Stomach (tissue), 9 donors: ENCODE data around the gene SMAD4. TPM values are rescaled to one million over a fixed set of nuclear protein-coding genes. Genes with fewer than 3 reads are reported as not detected.

ENCODE experiments used
- DNase-seq, 2 donors: peaks; one replicate each; pipeline versions ENCODE4 v3.0.0 to v3.0.0-alpha.2; 2013 to 2019
- H3K27ac ChIP-seq, 5 donors: fragments of 200-600 bp in 4 of 5; sonication (generic) in 4 of 5; one replicate each; pipeline ENCODE4 v1.5.1; 2013 to 2019; ENCODE audit warnings: mild to moderate bottlenecking in 1 of 5, moderate library complexity in 1 of 5
- H3K27me3 ChIP-seq, 3 donors: fragments of 200-600 bp; sonication (generic); one replicate each; pipeline ENCODE4 v1.5.1; 2017 to 2019; ENCODE audit warnings: mixed run types in 1 of 3
- H3K36me3 ChIP-seq, 4 donors: fragments of 200-600 bp; sonication (generic); 1 replicate in 3 of 4; 2 replicates in 1 of 4; pipeline ENCODE4 v1.5.1; 2016 to 2019
- H3K4me1 ChIP-seq, 4 donors: fragments of 200-600 bp; sonication (generic); one replicate each; pipeline ENCODE4 v1.5.1; 2016 to 2019
- H3K4me3 ChIP-seq, 4 donors: fragments of 200-600 bp; sonication (generic) in 3 of 4; one replicate each; pipeline ENCODE4 v1.5.1; 2016 to 2019; ENCODE audit warnings: mild to moderate bottlenecking in 1 of 4
- H3K9me3 ChIP-seq, 4 donors: fragments of 200-600 bp; sonication (generic); one replicate each; pipeline ENCODE4 v1.5.1; 2016 to 2019
- CTCF ChIP-seq, 7 experiments: fragments of 450-650 bp in 4 of 7; fragments of 200-600 bp in 3 of 7; sonication (generic) in 3 of 7; IDR thresholded peaks; one replicate each; pipeline ENCODE4 v1.5.1; 2016 to 2019; ENCODE audit warnings: antibody characterized with exemption in 7 of 7, control low read depth in 2 of 7, mild to moderate bottlenecking in 1 of 7
- EP300 ChIP-seq: sonication (generic); formaldehyde crosslinking; IDR thresholded peaks from one replicate; pipeline ENCODE4 v1.6.1; 2017; ENCODE audit warnings: antibody characterized with exemption
- POLR2A ChIP-seq, 4 donors: fragments of 450-650 bp; IDR thresholded peaks; one replicate each; pipeline ENCODE4 v1.6.1; 2016; ENCODE audit warnings: antibody characterized with exemption in 4 of 4, control low read depth in 2 of 4, mild to moderate bottlenecking in 1 of 4, moderate library complexity in 1 of 4
- POLR2AphosphoS5 ChIP-seq, 3 donors: sonication (generic); formaldehyde crosslinking; IDR thresholded peaks; one replicate each; pipeline ENCODE4 v1.6.1; 2016; ENCODE audit warnings: antibody characterized with exemption in 3 of 3
- WGBS, 5 donors: extraction: QIAGEN DNeasy Blood & Tissue Kit in 3 of 5; methylation state at CpG; one replicate each; pipeline versions ENCODE4 v1.1.5 to v1.1.7; 2013 to 2018; 5-methylcytosine and 5-hydroxymethylcytosine counted together
- intact Hi-C: fragments of 100-400 bp; cut with DNase I; formaldehyde crosslinking; loops from one replicate; pipeline ENCODE4 v1.15.1; 2023; ENCODE audit warnings: low total_unique reads
- polyA plus RNA-seq, 3 donors: library from polyadenylated mRNA; stranded (reverse); fragments of 200-250 nt; gene quantifications; one replicate each; pipeline ENCODE4 v1.2.3, GENCODE V29; 2013
- total RNA-seq, 5 donors: library from RNA; depleted of rRNA; stranded (reverse); fragments of >200 nt; gene quantifications; one replicate each; pipeline versions ENCODE4 v1.1.0 to v1.2.3, GENCODE V29; 2014 to 2016
- donor health status: healthy with polysubstance abuse.
- donor health status: Bipolar disorder and iron deficiency.
- donor health status: healthy.

The SMAD4 gene
- total and polyA plus RNA-seq, 8 donors = 10.4 to 184 (median 68.1) TPM

- H3K27ac ChIP-seq = no peak overlapping the region
- H3K36me3 ChIP-seq = no peaks in the 10 kb centered on the region
- peaks cover 0 to 8% (median 0%) of the 10 kb centered on the region in 4 donors for H3K4me1 ChIP-seq
- DNase-seq = peak in 1 of 2 donors; percentile 43
- WGBS, 5 donors = 43 to 60% (median 49%) methylated on average over 7 to 13 of the region's 13 CpGs
- TF ChIP-seq POLR2A (IDR thresholded peaks at IDR 0.05) = no peak
- H3K9me3 ChIP-seq = no peaks in the 10 kb centered on the region
- no peaks in the 10 kb centered on the region for H3K27me3 ChIP-seq
- no peak overlapping the region for H3K4me3 ChIP-seq
- intact Hi-C loops = no loop called here
Measured at GRCh38 chr18:51006948-51007789, 22.8 kb upstream of the SMAD4 start.

- H3K36me3 ChIP-seq = no peaks in the 10 kb centered on the region
- H3K27ac ChIP-seq = no peak overlapping the region
- DNase-seq = no peak
- H3K9me3 ChIP-seq = no peaks in the 10 kb centered on the region
- H3K4me1 ChIP-seq = peaks cover 0 to 8% (median 0%) of the 10 kb centered on the region in 4 donors
- TF ChIP-seq EP300 = no peak
- no peak for TF ChIP-seq POLR2AphosphoS5 (IDR thresholded peaks at IDR 0.05)
- TF ChIP-seq CTCF (IDR thresholded peaks at IDR 0.05) = no peak
- no peak for TF ChIP-seq POLR2A (IDR thresholded peaks at IDR 0.05)
- H3K27me3 ChIP-seq = no peaks in the 10 kb centered on the region
- H3K4me3 ChIP-seq = no peak overlapping the region
- 67 to 95% (median 85%) methylated on average over 1 of the region's 1 CpG for WGBS, 5 donors
- intact Hi-C loops = no loop called here
Measured at GRCh38 chr18:51007790-51008139, 22.2 kb upstream of the SMAD4 start.

GRCh38 chr18:51009072-51009471 is 20.9 kb upstream of the SMAD4 start:
- H3K36me3 ChIP-seq = no peaks in the 10 kb centered on the region
- no peak overlapping the region for H3K27ac ChIP-seq
- H3K27me3 ChIP-seq = no peaks in the 10 kb centered on the region
- H3K4me3 ChIP-seq = no peak overlapping the region
- H3K4me1 ChIP-seq = peaks cover 0 to 8% (median 0%) of the 10 kb centered on the region in 4 donors
- TF ChIP-seq POLR2A (IDR thresholded peaks at IDR 0.05) (no peak), EP300 (no peak), CTCF (IDR thresholded peaks at IDR 0.05) (no peak), POLR2AphosphoS5 (IDR thresholded peaks at IDR 0.05) (no peak)
- no peak for DNase-seq
- H3K9me3 ChIP-seq = no peaks in the 10 kb centered on the region
- intact Hi-C loops = no loop called here

- H3K4me1 ChIP-seq = peaks cover 0 to 8% (median 0%) of the 10 kb centered on the region in 4 donors
- H3K9me3 ChIP-seq = no peaks in the 10 kb centered on the region
- no peaks in the 10 kb centered on the region for H3K27me3 ChIP-seq
- no peaks in the 10 kb centered on the region for H3K36me3 ChIP-seq
- H3K27ac ChIP-seq = no peak overlapping the region
- no peak for TF ChIP-seq CTCF (IDR thresholded peaks at IDR 0.05)
- TF ChIP-seq POLR2A (IDR thresholded peaks at IDR 0.05) = no peak
- TF ChIP-seq EP300 = no peak
- intact Hi-C loops = no loop called here
- no peak for DNase-seq
- no peak overlapping the region for H3K4me3 ChIP-seq
Measured at GRCh38 chr18:51010218-51010617, 19.8 kb upstream of the SMAD4 start.

GRCh38 chr18:51011709-51012108 is 18.3 kb upstream of the SMAD4 start:
- intact Hi-C loops = no loop called here
- Histone ChIP-seq H3K27ac (no peak overlapping the region), H3K36me3 (peaks cover 0 to under 1% (median under 1%) of the 10 kb centered on the region in 4 donors), H3K4me3 (no peak overlapping the region), H3K27me3 (no peaks in the 10 kb centered on the region), H3K4me1 (peaks cover 0 to 8% (median 0%) of the 10 kb centered on the region in 4 donors), H3K9me3 (no peaks in the 10 kb centered on the region)
- DNase-seq = no peak
- TF ChIP-seq EP300 (no peak), CTCF (IDR thresholded peaks at IDR 0.05) (no peak), POLR2AphosphoS5 (IDR thresholded peaks at IDR 0.05) (no peak), POLR2A (IDR thresholded peaks at IDR 0.05) (no peak)
- 64 to 78% (median 72%) methylated on average over 3 of the region's 3 CpGs for WGBS, 5 donors
